Gastrocnemius medialis (tissue), 4 donors: ENCODE measurements around the gene MFSD6. TPM values are rescaled to one million over a fixed set of nuclear protein-coding genes. Genes with fewer than 3 reads are reported as not detected.

ENCODE experiments used
- ATAC-seq, 2 donors: fragments of 150-250 bp; one replicate each; pipeline ENCODE4 v1.9.1; 2016
- DNase-seq, 2 donors: peaks; one replicate each; pipeline ENCODE4 v3.0.0-alpha.2; 2019
- H3K27ac ChIP-seq, 4 donors: fragments of 200-600 bp; sonication (generic); 1 replicate in 1 of 4; 2 replicates in 3 of 4; pipeline ENCODE4 v1.5.1; 2016 to 2018; ENCODE audit warnings: mild to moderate bottlenecking in 2 of 4, moderate library complexity in 1 of 4
- H3K27me3 ChIP-seq, 3 donors: fragments of 200-600 bp; sonication (generic) in 2 of 3; 1 replicate in 1 of 3; 2 replicates in 2 of 3; pipeline versions ENCODE4 v1.5.1 to v1.6.0; 2016 to 2019; ENCODE audit warnings: mild to moderate bottlenecking in 1 of 3, moderate library complexity in 1 of 3
- H3K36me3 ChIP-seq, 2 donors: fragments of 200-600 bp; sonication (generic) in 1 of 2; one replicate each; pipeline ENCODE4 v1.5.1; 2017 to 2018
- H3K4me1 ChIP-seq, 2 donors: fragments of 200-600 bp; sonication (generic) in 1 of 2; one replicate each; pipeline ENCODE4 v1.5.1; 2016 to 2017; ENCODE audit warnings: mild to moderate bottlenecking in 2 of 2
- H3K4me3 ChIP-seq, 4 donors: fragments of 200-600 bp; sonication (generic) in 3 of 4; 1 replicate in 1 of 4; 2 replicates in 3 of 4; pipeline ENCODE4 v1.5.1; 2016 to 2019; ENCODE audit warnings: mild to moderate bottlenecking in 2 of 4
- H3K9me3 ChIP-seq, 3 donors: fragments of 200-600 bp; sonication (generic) in 2 of 3; 1 replicate in 1 of 3; 2 replicates in 2 of 3; pipeline ENCODE4 v1.5.1; 2016 to 2019
- POLR2A ChIP-seq, 2 donors: fragments of 450-650 bp; IDR thresholded peaks; one replicate each; pipeline ENCODE4 v1.6.1; 2017; ENCODE audit warnings: antibody characterized with exemption in 2 of 2, mild to moderate bottlenecking in 2 of 2, moderate library complexity in 2 of 2
- in situ Hi-C, 4 donors: fragments of 200-750 bp; cut with MboI; loops; one replicate each; pipeline versions ENCODE4 v1.15.0 to v1.8.0; 2017; ENCODE audit warnings: low sequenced_read_pairs in 4 of 4
- intact Hi-C: fragments of 100-400 bp; cut with DNase I; formaldehyde crosslinking; loops from one replicate; pipeline ENCODE4 v1.15.1; 2023; ENCODE audit warnings: low total_unique reads
- total RNA-seq, 4 donors: library from RNA; depleted of rRNA; stranded (reverse); fragments of >200 nt; gene quantifications; one replicate each; pipeline versions ENCODE4 v1.1.0 to v1.2.3, GENCODE V29; 2016
- TF ChIP-seq, protein P1 (sequence below), 5 experiments: fragments of 450-650 bp in 3 of 5; fragments of 200-600 bp in 2 of 5; sonication (generic) in 2 of 5; IDR thresholded peaks in 4 of 5; conservative IDR thresholded peaks in 1 of 5; 1 replicate in 4 of 5; 2 replicates in 1 of 5; pipeline ENCODE4 v1.5.1; 2016 to 2019; ENCODE audit warnings: antibody characterized with exemption in 5 of 5, mild to moderate bottlenecking in 3 of 5, moderate library complexity in 3 of 5

MFSD6 gene
- total RNA-seq, 4 donors from 2014 or later, result 9.3 to 20.3 (median 12.5) TPM

DNA sequence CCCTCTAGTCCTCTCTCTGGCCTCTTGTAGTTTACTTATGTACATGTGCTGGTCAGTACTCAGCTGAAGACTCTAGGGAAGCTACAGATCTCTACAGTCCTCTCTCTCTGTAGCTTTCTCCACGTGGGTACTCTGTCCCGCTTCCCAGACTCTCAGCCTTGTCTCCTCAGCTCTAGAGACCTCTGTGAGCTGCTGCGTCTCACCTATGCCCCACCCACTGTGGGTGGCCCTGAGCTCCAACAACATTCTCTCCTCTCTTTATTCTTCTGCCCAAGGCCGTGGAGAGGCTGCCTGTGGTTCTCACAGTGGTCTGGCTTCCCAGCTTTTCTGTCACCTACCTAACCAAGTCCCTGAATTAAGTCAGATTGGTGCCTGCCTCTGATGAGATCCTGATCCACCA lies 33.4 kb downstream of the MFSD6 start:
- Histone ChIP-seq H3K27me3 (no peaks in the 10 kb centered on the region), H3K27ac (no peak overlapping the region), H3K9me3 (no peaks in the 10 kb centered on the region), H3K4me3 (no peak overlapping the region), H3K36me3 (peaks cover 0 to 6% of the 10 kb centered on the region in 2 donors), H3K4me1 (peaks cover 7 to 14% of the 10 kb centered on the region in 2 donors)
- ATAC-seq, result no peak
- intact Hi-C loops, result no loop called here
- TF ChIP-seq POLR2A (IDR thresholded peaks at IDR 0.05), result no peak
- TF ChIP-seq, protein P1, sequence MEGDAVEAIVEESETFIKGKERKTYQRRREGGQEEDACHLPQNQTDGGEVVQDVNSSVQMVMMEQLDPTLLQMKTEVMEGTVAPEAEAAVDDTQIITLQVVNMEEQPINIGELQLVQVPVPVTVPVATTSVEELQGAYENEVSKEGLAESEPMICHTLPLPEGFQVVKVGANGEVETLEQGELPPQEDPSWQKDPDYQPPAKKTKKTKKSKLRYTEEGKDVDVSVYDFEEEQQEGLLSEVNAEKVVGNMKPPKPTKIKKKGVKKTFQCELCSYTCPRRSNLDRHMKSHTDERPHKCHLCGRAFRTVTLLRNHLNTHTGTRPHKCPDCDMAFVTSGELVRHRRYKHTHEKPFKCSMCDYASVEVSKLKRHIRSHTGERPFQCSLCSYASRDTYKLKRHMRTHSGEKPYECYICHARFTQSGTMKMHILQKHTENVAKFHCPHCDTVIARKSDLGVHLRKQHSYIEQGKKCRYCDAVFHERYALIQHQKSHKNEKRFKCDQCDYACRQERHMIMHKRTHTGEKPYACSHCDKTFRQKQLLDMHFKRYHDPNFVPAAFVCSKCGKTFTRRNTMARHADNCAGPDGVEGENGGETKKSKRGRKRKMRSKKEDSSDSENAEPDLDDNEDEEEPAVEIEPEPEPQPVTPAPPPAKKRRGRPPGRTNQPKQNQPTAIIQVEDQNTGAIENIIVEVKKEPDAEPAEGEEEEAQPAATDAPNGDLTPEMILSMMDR (IDR thresholded peaks at IDR 0.05 in 4 of 5, conservative IDR thresholded peaks at IDR 0.05 in 1 of 5), result no peak
- in situ Hi-C loops, result no loop called here
- DNase-seq, result no peak

DNA sequence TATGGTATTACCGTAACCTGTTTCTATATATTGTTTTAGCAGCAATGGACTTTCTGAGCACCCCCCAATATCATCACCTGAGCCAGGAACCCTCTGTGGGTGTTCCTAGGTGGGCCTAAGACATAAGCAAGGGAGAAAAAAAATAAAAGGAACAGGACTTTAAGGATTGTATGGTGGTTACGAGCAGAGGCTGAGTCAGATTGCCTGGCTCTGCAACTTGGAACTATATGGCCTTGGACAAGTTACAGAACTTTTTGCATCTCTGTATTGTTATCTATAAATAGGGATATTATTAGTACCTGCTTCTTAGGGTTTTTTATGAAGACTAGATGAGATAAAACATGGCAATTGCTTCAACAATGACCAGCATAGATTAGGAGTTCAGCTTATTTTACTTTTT lies 34.9 kb downstream of the MFSD6 start:
- no peak for ATAC-seq
- H3K4me1 ChIP-seq, result peaks cover 7 to 14% of the 10 kb centered on the region in 2 donors

DNA sequence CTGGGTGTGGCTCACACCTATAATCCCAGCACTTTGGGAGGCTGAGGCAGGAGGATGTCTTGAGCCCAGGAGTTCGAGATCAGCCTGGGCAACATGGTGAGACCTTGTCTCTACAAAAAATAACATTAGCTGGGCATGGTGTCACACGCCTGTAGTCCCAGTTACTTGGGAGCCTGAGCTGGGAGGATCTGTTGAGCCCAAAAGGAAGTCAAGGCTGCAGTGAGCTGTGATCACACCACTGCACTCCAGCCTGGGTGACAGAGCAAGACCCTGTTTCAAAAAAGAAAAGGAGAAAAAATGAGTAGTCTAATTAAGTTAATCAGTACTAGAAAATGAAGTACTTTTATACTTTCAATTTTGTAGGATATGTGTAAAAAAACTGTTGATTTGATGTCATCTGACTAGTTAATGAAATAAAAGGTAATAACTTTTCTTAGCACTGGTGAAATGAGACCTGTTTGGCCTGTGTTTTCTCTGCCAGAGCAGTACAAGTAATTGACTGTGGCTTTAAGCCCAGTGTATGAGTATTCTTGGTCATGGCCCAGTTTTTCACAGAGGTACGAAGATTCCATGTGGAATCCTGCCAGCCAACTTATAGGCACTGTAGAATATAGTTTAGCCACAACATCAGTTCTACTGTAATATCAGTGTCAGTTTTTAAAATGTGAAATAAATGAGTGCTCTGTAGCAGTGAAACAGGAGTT lies 35.8 kb downstream of the MFSD6 start:
- Histone ChIP-seq H3K4me1 (peaks cover 7 to 14% of the 10 kb centered on the region in 2 donors), H3K27ac (no peak overlapping the region), H3K4me3 (no peak overlapping the region), H3K36me3 (no peaks in the 10 kb centered on the region), H3K9me3 (no peaks in the 10 kb centered on the region), H3K27me3 (no peaks in the 10 kb centered on the region)
- intact Hi-C loops (no loop called here), in situ Hi-C loops (no loop called here)
- DNase-seq (no peak), ATAC-seq (no peak)
- TF ChIP-seq, protein P1 (IDR thresholded peaks at IDR 0.05 in 4 of 5, conservative IDR thresholded peaks at IDR 0.05 in 1 of 5), result no peak
- TF ChIP-seq POLR2A (IDR thresholded peaks at IDR 0.05), result no peak

More for the DNA sequence above, 34.9 kb downstream of the MFSD6 start:
- TF ChIP-seq, protein P1 (IDR thresholded peaks at IDR 0.05 in 4 of 5, conservative IDR thresholded peaks at IDR 0.05 in 1 of 5), result no peak
- TF ChIP-seq POLR2A (IDR thresholded peaks at IDR 0.05), result no peak
- no peak overlapping the region for H3K27ac ChIP-seq
- in situ Hi-C loops, result no loop called here
- no peaks in the 10 kb centered on the region for H3K27me3 ChIP-seq
- H3K9me3 ChIP-seq, result no peaks in the 10 kb centered on the region
- DNase-seq, result no peak
- H3K36me3 ChIP-seq, result no peaks in the 10 kb centered on the region
- intact Hi-C loops, result no loop called here
- no peak overlapping the region for H3K4me3 ChIP-seq

DNA sequence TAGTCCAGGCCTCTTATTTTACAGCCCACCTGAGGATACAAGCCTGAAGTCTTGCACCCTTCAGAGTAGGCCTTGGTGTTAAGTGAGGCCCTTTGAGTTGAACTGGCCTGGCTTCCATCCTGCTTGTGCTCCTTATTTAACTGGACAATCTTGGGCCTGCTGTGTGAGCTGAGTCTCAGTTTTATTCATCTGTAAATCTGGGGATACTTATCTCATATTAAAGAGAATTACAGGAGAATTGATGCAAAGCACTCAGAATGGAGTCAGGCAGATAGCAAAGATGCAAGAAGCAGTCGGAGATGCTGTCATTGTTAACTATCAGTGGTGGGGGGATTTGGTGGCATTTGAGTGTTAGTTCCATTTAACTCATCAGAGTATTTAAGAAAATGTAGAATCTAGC lies 36.8 kb downstream of the MFSD6 start:
- Histone ChIP-seq H3K4me1 (peaks cover 7 to 14% of the 10 kb centered on the region in 2 donors), H3K4me3 (no peak overlapping the region), H3K27me3 (no peaks in the 10 kb centered on the region), H3K36me3 (no peaks in the 10 kb centered on the region), H3K27ac (no peak overlapping the region), H3K9me3 (no peaks in the 10 kb centered on the region)
- no peak for DNase-seq
- intact Hi-C loops (no loop called here), in situ Hi-C loops (no loop called here)
- TF ChIP-seq POLR2A (IDR thresholded peaks at IDR 0.05), result no peak
- TF ChIP-seq, protein P1 (IDR thresholded peaks at IDR 0.05 in 4 of 5, conservative IDR thresholded peaks at IDR 0.05 in 1 of 5), result no peak
- no peak for ATAC-seq
